NCI-H1694 treated with DMSO at 0.1 percent for 48 hours (cell line): ENCODE results near the gene MIPOL1.

ENCODE experiments used
- DNase-seq: peaks from one replicate; lab custom pipeline; 2025; lab: John Stamatoyannopoulos, UW

Gene MIPOL1

GRCh38 chr14:37597914-37598746 is 400.4 kb downstream of the MIPOL1 start:
- DNase-seq: no peak

DNA sequence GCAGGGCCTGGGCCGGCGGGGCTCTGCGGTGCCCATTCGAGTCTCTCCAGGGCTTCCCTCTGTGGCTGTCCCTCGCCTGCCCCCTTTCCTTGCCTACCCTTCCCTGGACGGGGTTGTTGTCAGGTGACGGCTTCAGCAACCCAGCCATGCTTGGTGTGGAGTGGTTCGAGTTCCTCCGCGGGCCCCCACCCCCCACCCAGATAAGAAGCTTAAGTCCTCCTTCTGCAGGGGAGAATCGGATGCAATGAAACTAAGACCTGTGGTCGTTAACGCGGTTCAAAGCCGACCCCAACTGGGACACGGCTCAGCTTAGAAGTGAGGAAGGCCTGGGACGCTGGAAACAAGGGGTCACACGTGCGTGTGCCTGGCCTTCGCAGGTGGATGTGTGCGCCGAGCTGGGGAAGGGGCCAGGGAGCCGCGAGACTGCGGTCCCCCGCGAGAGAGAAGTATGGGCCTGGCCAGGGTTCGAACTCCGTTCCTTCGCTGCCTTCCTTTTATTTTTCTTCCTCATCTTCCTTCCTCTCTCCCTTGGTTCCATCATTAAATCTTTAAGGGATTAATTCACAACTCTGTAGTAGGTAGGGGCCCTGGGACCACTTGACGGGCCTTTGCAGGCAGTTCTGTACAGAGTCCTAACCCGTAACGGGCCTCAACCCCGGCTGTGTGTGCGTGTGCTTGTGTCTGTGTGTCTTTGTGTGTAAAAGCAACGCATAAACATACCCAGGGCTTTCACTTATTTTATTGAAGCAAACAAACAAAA is 401.2 kb downstream of the MIPOL1 start:
- no peak for DNase-seq

GRCh38 chr14:37599507-37600368 is 402.0 kb downstream of the MIPOL1 start:
- no peak for DNase-seq

GRCh38 chr14:37600880-37601741 is 403.4 kb downstream of the MIPOL1 start:
- DNase-seq: no peak

- no peak for DNase-seq
Observed at GRCh38 chr14:37601865-37602264, 404.1 kb downstream of the MIPOL1 start.
